ENCODE measurements around the gene AMMECR1L. TPM values are rescaled to one million over a fixed set of nuclear protein-coding genes. Genes with fewer than 3 reads are reported as not detected.

Gene AMMECR1L
- total and polyA plus RNA-seq, 11 donors: 4.0 to 12.7 (median 10.2) TPM

DNA sequence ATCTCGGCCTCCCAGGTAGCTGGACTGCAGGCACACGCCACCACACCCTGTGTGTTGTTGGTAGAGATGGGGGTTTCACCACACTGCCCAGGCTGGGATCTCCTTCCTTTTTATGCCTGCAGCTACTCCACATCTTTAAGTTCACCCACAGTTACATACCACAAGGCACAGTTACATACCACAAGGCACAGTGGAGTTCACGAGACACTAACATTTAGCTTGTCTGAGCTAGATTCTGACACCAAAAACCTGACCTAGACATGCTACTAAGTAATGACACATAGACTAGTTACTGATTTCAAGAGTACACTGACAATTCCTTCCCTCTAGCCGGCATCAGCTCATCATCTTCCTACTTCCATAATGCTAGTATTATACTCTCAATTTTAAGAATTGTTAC, 32.1 kb downstream of the AMMECR1L start:
- Histone ChIP-seq H3K4me1 (peaks cover 0 to 41% (median 18%) of the 10 kb centered on the region in 12 donors), H3K9me3 (no peaks in the 10 kb centered on the region), H3K27me3 (no peaks in the 10 kb centered on the region), H3K27ac (no peak overlapping the region), H3K4me3 (no peak overlapping the region), H3K36me3 (peaks cover 0 to 49% (median 42%) of the 10 kb centered on the region in 9 donors)
- TF ChIP-seq POLR2A (IDR thresholded peaks at IDR 0.05): no peak
- TF ChIP-seq, protein P1, sequence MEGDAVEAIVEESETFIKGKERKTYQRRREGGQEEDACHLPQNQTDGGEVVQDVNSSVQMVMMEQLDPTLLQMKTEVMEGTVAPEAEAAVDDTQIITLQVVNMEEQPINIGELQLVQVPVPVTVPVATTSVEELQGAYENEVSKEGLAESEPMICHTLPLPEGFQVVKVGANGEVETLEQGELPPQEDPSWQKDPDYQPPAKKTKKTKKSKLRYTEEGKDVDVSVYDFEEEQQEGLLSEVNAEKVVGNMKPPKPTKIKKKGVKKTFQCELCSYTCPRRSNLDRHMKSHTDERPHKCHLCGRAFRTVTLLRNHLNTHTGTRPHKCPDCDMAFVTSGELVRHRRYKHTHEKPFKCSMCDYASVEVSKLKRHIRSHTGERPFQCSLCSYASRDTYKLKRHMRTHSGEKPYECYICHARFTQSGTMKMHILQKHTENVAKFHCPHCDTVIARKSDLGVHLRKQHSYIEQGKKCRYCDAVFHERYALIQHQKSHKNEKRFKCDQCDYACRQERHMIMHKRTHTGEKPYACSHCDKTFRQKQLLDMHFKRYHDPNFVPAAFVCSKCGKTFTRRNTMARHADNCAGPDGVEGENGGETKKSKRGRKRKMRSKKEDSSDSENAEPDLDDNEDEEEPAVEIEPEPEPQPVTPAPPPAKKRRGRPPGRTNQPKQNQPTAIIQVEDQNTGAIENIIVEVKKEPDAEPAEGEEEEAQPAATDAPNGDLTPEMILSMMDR (IDR thresholded peaks at IDR 0.05): no peak
- intact Hi-C loops (cut with DNase I): loop anchor here in 3 of 10 donors (10.0 kb wide), 2 partner anchors 149 to 171 kb away; partner anchors contain the start of genes SFT2D3 (in 2 of the 3) and SAP130 (in 1 of the 3)
- 92 to 95% (median 94%) methylated on average over 4 of the region's 4 CpGs for WGBS, 4 donors
- DNase-seq (no peak), ATAC-seq (no peak)

DNA sequence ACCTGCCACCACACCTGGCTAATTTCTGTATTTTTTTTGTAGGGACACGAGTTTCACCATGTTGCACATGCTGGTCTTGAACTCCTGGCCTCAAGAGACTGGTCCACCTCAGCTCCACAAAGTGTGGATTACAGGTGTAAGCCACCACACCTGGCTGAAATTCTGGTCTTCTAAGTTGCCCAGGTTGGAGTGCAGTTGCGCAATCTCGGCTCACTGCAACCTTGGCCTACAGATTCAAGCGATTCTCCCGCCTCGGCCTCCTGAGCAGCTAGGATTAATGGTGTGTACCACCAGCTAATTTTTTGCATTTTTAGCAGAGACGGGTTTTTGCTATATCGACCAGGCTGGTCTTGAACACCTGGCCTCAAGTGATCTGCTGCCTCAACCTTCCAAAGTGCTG, 33.4 kb downstream of the AMMECR1L start:
- Histone ChIP-seq H3K27ac (no peak overlapping the region), H3K27me3 (no peaks in the 10 kb centered on the region), H3K9me3 (no peaks in the 10 kb centered on the region), H3K36me3 (peaks cover 0 to 62% (median 55%) of the 10 kb centered on the region in 9 donors), H3K4me3 (no peak overlapping the region), H3K4me1 (peaks cover 0 to 35% (median 16%) of the 10 kb centered on the region in 12 donors)
- ATAC-seq (no peak), DNase-seq (no peak)
- no peak for TF ChIP-seq POLR2A (IDR thresholded peaks at IDR 0.05)
- TF ChIP-seq, protein P1 (IDR thresholded peaks at IDR 0.05): no peak
- intact Hi-C loops (cut with DNase I): loop anchor here in 3 of 10 donors (10.0 kb wide), 2 partner anchors 148 to 172 kb away; partner anchors contain the start of genes SFT2D3 (in 2 of the 3) and SAP130 (in 1 of the 3)
- WGBS, 4 donors: 95 to 97% (median 96%) methylated on average over 8 of the region's 8 CpGs

DNA sequence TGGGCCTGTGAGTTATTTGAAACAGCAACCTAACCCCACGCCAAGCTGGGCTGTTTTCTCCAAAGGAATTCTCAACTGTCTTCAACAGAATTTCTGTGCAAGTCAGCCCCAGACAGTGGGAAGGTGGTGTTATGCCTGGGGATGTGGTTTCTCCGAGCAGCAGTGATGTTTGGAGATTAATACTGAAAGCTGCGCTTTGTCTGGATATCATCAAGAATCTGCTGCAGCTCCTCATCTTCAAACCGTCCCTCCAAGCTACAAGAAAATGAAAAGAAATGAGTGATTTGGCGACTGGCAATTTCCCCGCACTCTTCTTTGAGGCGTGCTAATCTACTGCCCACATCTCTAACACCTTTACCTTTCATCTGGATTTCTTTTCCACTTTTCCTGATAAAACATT, 37.8 kb downstream of the AMMECR1L start:
- ATAC-seq (no peak), DNase-seq (no peak)
- Histone ChIP-seq H3K36me3 (peaks cover 0 to 88% (median 76%) of the 10 kb centered on the region in 9 donors), H3K9me3 (no peaks in the 10 kb centered on the region), H3K27ac (no peak overlapping the region), H3K4me1 (peaks cover 0 to 7% (median 0%) of the 10 kb centered on the region in 12 donors), H3K4me3 (no peak overlapping the region), H3K27me3 (no peaks in the 10 kb centered on the region)
- intact Hi-C loops (cut with DNase I): no loop called here
- TF ChIP-seq, protein P1 (IDR thresholded peaks at IDR 0.05): no peak
- TF ChIP-seq POLR2A (IDR thresholded peaks at IDR 0.05): no peak
- 91 to 92% (median 91%) methylated on average over 7 of the region's 7 CpGs for WGBS, 4 donors

GRCh38 chr2:127844973-127845372, 40.8 kb downstream of the AMMECR1L start:
- H3K4me3 ChIP-seq: no peak overlapping the region
- WGBS, 4 donors: 55 to 70% (median 60%) methylated on average over 4 of the region's 4 CpGs
- H3K4me1 ChIP-seq: peaks cover 0 to 7% (median 0%) of the 10 kb centered on the region in 12 donors
- no peak overlapping the region for H3K27ac ChIP-seq
- no peaks in the 10 kb centered on the region for H3K27me3 ChIP-seq
- ATAC-seq: peak; percentile 70 to 80 (median 72)
- TF ChIP-seq, protein P1 (IDR thresholded peaks at IDR 0.05): no peak
- no peak for TF ChIP-seq POLR2A (IDR thresholded peaks at IDR 0.05)
- DNase-seq: peak in 2 of 5 donors; percentile 16 to 66
- intact Hi-C loops (cut with DNase I): no loop called here
- no peaks in the 10 kb centered on the region for H3K9me3 ChIP-seq
- H3K36me3 ChIP-seq: peaks cover 0 to 58% (median 47%) of the 10 kb centered on the region in 9 donors
